Heart right ventricle (tissue), 16 donors: Measurements from ENCODE around the gene SLC22A23. TPM values are rescaled to one million over a fixed set of nuclear protein-coding genes. Genes with fewer than 3 reads are reported as not detected.

Source experiments
- ATAC-seq, 8 donors: fragments of 200-7000 bp; cut with Tn5 transposase; one replicate each; pipeline ENCODE4 v1.9.1; 2020; ENCODE audit warnings: mild to moderate bottlenecking in 8 of 8, moderate library complexity in 8 of 8, moderate number of reproducible peaks in 1 of 8
- DNase-seq, 2 donors: peaks; one replicate each; pipeline ENCODE4 v3.0.0-alpha.2; 2020
- H3K27ac ChIP-seq, 10 donors: fragments of 200-600 bp; sonication (generic) in 2 of 10; one replicate each; pipeline versions ENCODE4 v1.5.0 to v1.8.0; 2020 to 2022; ENCODE audit warnings: mild to moderate bottlenecking in 3 of 10
- H3K27me3 ChIP-seq, 7 donors: fragments of 200-600 bp; one replicate each; pipeline ENCODE4 v1.8.0; 2021 to 2022; ENCODE audit warnings: mild to moderate bottlenecking in 2 of 7
- H3K36me3 ChIP-seq, 9 donors: fragments of 200-600 bp; sonication (generic) in 1 of 9; one replicate each; pipeline versions ENCODE4 v1.5.0 to v1.8.0; 2020 to 2022; ENCODE audit warnings: mild to moderate bottlenecking in 2 of 9
- H3K4me1 ChIP-seq, 9 donors: fragments of 200-600 bp; sonication (generic) in 1 of 9; one replicate each; pipeline versions ENCODE4 v1.5.0 to v1.8.0; 2020 to 2022; ENCODE audit warnings: mild to moderate bottlenecking in 4 of 9
- H3K4me3 ChIP-seq, 10 donors: fragments of 200-600 bp; sonication (generic) in 2 of 10; one replicate each; pipeline versions ENCODE4 v1.5.0 to v1.8.0; 2020 to 2022; ENCODE audit warnings: mild to moderate bottlenecking in 7 of 10, moderate library complexity in 2 of 10
- H3K9me3 ChIP-seq, 11 donors: fragments of 200-600 bp in 10 of 11; sonication (generic) in 2 of 11; one replicate each; pipeline versions ENCODE4 v1.5.0 to v1.8.0; 2013 to 2022; ENCODE audit warnings: mild to moderate bottlenecking in 2 of 11, control low read depth in 1 of 11, moderate library complexity in 1 of 11
- CTCF ChIP-seq, 9 donors: fragments of 200-600 bp; sonication (generic) in 2 of 9; IDR thresholded peaks; one replicate each; pipeline versions ENCODE4 v1.5.0 to v1.8.0; 2021 to 2022; ENCODE audit warnings: antibody characterized with exemption in 9 of 9, mild to moderate bottlenecking in 5 of 9, moderate library complexity in 1 of 9
- WGBS, 2 donors: extraction: QIAGEN DNeasy Blood & Tissue Kit; methylation state at CpG; one replicate each; pipeline ENCODE4 v1.1.7; 2013; ENCODE audit warnings: inconsistent platforms in 1 of 2; 5-methylcytosine and 5-hydroxymethylcytosine counted together
- intact Hi-C, 10 donors: fragments of 100-400 bp; cut with DNase I; formaldehyde crosslinking; loops; one replicate each; pipeline versions ENCODE4 v1.11.1 to v1.14.2; 2022
- polyA plus RNA-seq, 2 donors: library from polyadenylated mRNA; stranded (reverse); fragments of 200-250 nt; gene quantifications; one replicate each; pipeline ENCODE4 v1.2.3, GENCODE V29; 2013
- total RNA-seq, 10 donors: library from RNA; stranded (reverse); fragmentation: NEBNext Ultra II Directional in 3 of 10; extraction: Animal tissue kit (Norgen Biotek cat#: 25700) in 3 of 10; gene quantifications; one replicate each; pipeline versions ENCODE4 v1.2.1 to v1.2.4, GENCODE V29; 2021 to 2023
- donor health status: Arrhythmogenic right ventricular cardiomyopathy.
- donor health status: ischemic (EF 13 %, LVEDD 7.1; RV severe dilation, severe dysfunction).
- donor health status: healthy with polysubstance abuse.
- donor health status: DM: no; HTN: yes; CAD: no.
- donor health status: DM: no; HTN: no; CAD: no.
- donor health status: ischemic (EF 25% LVEDD 6.9; RV normal size, moderate dysfunction).
- donor health status: ischemic (EF 25% LVEDD 5.7; RV mildly dilated, moderate dysfunction).
- donor health status: healthy.
- donor health status: DM: yes; HTN: yes; CAD: no.
- donor health status: Ischemic cardiomyopathy.
- donor health status: ischemic (EF 35%, LVEDD 5.7; RV mildly dilated, moderate dysfunction).
- donor health status: nonischemic (EF 11% LVEDD 7.7; RV severe dilation, severe dysfunction).
- donor health status: DM: yes; HTN: yes; CAD: no.
- donor health status: PGD.
- donor health status: ischemic (EF 29% LVEDD 5.4; RV normal size, mild dysfunction).
- donor health status: nonischemic (EF 23%, LVEDD 6.1; RV moderate dilation, normal function).

SLC22A23 gene
- total and polyA plus RNA-seq, 12 donors, result 1.9 to 7.8 (median 5.1) TPM

DNA sequence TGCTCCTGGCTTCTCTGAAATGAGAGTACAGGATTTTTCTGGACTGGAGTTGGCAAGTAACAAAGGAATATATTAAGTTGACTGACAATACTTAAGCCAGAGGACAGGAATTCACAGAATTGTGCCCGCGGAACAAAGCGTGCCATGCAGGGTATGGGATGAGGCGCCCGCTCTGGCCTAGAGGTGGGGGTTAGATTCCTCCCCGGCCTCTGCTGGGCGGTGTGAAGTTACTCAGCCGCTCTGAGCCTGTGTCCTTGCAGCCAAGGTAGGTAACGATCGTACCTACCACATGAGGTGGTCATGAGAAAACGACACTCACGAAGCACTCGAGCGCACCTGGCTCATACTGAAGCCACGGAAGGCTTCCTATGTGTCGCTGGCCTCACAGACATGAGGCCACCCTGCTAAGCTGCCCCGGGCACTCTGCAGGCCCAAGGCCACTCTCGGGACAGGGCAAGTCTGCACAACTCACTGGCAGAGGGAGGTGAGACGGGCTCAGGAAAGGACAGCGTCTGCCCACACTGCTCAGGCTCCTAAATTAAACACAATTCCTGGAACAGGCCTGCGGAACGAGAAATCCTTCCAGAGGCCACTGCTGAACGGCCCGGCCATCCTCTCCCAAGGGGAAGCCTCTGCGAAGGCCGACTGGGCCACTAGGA lies 127.3 kb downstream of the SLC22A23 start:
- H3K36me3 ChIP-seq, result no peaks in the 10 kb centered on the region
- TF ChIP-seq CTCF (IDR thresholded peaks at IDR 0.05), result no peak
- DNase-seq, result no peak
- H3K27ac ChIP-seq, result peak overlapping the region in 6 of 10 donors; percentile 11 to 51 (median 34)
- H3K4me1 ChIP-seq, result peaks cover 0 to 33% (median 19%) of the 10 kb centered on the region in 9 donors
- no peaks in the 10 kb centered on the region for H3K27me3 ChIP-seq
- no peak overlapping the region for H3K4me3 ChIP-seq
- ATAC-seq, result peak in 7 of 8 donors; percentile 34 to 85 (median 69)
- no peaks in the 10 kb centered on the region for H3K9me3 ChIP-seq
- intact Hi-C loops, result loop anchor here in 1 of 10 donors (10.0 kb wide), 1 partner anchor 125 kb away; the partner anchor contains the start of gene SLC22A23
- 76% methylated on average over 26 of the region's 26 CpGs for WGBS, 2 donors

DNA sequence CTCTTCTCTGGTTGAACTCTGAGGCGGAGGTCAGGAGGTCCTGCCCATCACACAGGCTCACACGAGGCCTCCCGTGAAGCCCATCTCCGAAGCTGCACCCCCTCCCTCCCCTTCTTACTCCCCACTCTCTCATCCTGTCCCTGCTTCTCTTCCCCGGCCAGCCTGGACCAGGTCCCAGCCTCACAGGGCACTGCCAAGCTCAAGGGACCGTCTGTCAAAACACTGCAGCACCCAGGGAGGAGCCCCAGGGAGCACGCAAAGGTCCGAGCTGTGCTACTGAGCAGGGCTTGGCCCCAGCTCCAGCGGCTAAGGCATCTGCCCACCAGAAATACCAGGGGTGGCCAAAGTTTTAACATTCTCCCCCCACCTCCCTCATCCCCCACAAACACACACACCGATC lies 128.1 kb downstream of the SLC22A23 start:
- Histone ChIP-seq H3K4me3 (no peak overlapping the region), H3K27ac (no peak overlapping the region), H3K9me3 (no peaks in the 10 kb centered on the region), H3K27me3 (no peaks in the 10 kb centered on the region), H3K36me3 (no peaks in the 10 kb centered on the region), H3K4me1 (peaks cover 0 to 35% (median 17%) of the 10 kb centered on the region in 9 donors)
- DNase-seq (peak; percentile 52 to 63), ATAC-seq (peak in 7 of 8 donors; percentile 40 to 89 (median 83))
- intact Hi-C loops, result no loop called here
- 51 to 61% methylated on average over 10 of the region's 10 CpGs for WGBS, 2 donors
- no peak for TF ChIP-seq CTCF (IDR thresholded peaks at IDR 0.05)

- 83 to 93% methylated on average over 12 of the region's 12 CpGs for WGBS, 2 donors
- no peak for TF ChIP-seq CTCF (IDR thresholded peaks at IDR 0.05)
These were observed 128.7 kb downstream of the SLC22A23 start for GRCh38 chr6:3328145-3328544.

DNA sequence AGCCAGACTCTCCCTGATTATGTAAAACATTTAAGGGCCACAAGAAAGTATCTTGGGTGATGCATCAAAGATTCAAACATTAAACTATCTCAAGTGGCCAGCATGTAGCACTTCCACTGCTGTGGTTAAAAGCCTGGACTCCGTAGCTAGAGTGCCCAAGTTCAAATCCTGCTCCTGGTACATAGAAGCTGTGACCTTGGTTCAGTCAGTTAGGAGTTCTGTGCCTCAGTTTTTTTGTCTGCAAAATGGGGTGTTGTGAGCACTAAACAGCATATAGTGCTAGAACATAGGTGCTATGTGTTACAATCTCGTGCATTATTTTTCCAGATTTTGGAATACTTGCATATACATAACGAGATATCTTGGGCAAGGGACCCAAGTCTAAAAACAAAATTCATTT lies 129.4 kb downstream of the SLC22A23 start:
- intact Hi-C loops, result no loop called here

More at GRCh38 chr6:3328145-3328544, 128.7 kb downstream of the SLC22A23 start:
- Histone ChIP-seq H3K27ac (no peak overlapping the region), H3K36me3 (no peaks in the 10 kb centered on the region), H3K9me3 (no peaks in the 10 kb centered on the region), H3K4me1 (peaks cover 0 to 38% (median 17%) of the 10 kb centered on the region in 9 donors), H3K4me3 (no peak overlapping the region), H3K27me3 (no peaks in the 10 kb centered on the region)
- intact Hi-C loops, result no loop called here
- DNase-seq, result no peak
- ATAC-seq, result no peak

More for the DNA sequence above, 129.4 kb downstream of the SLC22A23 start:
- H3K4me1 ChIP-seq, result peaks cover 0 to 38% (median 17%) of the 10 kb centered on the region in 9 donors
- no peaks in the 10 kb centered on the region for H3K9me3 ChIP-seq
- no peaks in the 10 kb centered on the region for H3K27me3 ChIP-seq
- DNase-seq (no peak), ATAC-seq (no peak)
- WGBS, 2 donors, result 79 to 95% methylated on average over 3 of the region's 3 CpGs
- H3K36me3 ChIP-seq, result no peaks in the 10 kb centered on the region
- TF ChIP-seq CTCF (IDR thresholded peaks at IDR 0.05), result no peak
- H3K27ac ChIP-seq, result no peak overlapping the region
- no peak overlapping the region for H3K4me3 ChIP-seq
